Measurements from ENCODE around the gene CABCOCO1.

- TF ChIP-seq ZNF274 (IDR thresholded peaks at IDR 0.05; ENCODE audit: low read depth, low read length) (no peak), YY1 (IDR thresholded peaks at IDR 0.05; ENCODE audit: insufficient read depth, insufficient read length) (no peak)
These were observed 84.6 kb downstream of the CABCOCO1 start for GRCh38 chr10:61747307-61747706.

Measured in NT2/D1 (cell line).